CD4-positive, alpha-beta T cell treated with Interleukin-2 at 100 ng/mL for 4 hours (primary cell): ENCODE measurements around the gene EFCC1.
A peak's percentile ranks its signal among the peaks of the same experiment; 100 is the strongest.
"Not testable (repeated sequence)": the region's sequence is repeated elsewhere in the genome, so short reads cannot be mapped to it uniquely, and the experiment has no call there.

Source experiments
- DNase-seq: peaks from one replicate; pipeline ENCODE4 v3.0.0-alpha.2; 2020; ENCODE audit warnings: low spot score

The EFCC1 gene

DNA sequence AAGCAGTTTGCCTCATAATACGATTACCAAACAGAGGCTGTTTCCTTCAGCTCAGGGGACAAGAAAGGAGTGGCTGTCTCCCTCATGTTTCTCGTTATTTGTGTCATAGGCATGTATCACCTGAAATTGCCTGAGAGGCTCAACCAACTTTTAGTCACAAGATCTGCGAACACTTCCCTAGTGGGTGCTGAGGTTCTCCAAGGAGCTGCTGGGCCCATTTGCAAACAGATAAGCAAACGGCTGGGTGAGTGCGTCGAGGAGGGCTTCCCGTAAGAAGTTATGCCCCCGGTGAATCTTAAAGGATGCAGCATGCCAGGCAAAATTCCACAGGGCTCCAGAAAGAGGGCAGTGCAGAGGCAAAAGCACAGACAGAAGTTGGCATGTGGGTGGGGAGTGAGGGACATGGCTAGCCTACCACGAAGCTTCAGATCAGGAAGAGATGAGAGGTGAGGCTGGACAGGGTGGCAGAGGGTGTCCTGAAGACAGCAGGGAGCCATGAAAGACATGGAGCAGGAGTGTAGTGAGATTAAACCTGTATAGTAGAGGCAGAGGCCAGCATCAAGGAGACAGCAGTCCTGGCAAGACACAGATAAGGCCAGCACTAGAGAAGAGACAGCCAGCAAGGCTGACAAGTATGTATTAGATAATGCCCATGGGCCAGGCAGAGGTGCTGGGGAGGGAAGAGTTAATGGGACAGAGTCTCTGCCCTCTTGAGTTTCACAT, 55.5 kb downstream of the EFCC1 start:
- no peak for DNase-seq

DNA sequence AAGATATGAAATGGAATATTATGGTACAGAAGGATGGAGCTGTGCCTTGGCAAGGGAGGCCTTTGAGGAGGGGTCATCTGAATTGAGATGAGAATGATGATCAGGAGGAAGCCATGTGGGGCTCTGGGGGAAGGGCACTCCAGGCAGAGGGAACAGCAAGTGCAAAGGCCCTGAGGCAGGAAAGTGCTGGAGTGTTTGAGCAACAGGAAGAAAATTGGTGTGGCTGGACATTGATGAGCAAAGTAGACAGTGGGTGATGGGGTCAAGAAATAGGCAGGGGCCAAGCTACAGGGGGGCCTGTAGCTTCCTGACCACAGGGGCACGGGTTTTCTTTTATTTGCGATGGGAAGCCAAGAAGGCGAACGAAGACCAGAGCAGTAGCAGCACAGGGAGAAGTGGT, 56.1 kb downstream of the EFCC1 start:
- DNase-seq = no peak

DNA sequence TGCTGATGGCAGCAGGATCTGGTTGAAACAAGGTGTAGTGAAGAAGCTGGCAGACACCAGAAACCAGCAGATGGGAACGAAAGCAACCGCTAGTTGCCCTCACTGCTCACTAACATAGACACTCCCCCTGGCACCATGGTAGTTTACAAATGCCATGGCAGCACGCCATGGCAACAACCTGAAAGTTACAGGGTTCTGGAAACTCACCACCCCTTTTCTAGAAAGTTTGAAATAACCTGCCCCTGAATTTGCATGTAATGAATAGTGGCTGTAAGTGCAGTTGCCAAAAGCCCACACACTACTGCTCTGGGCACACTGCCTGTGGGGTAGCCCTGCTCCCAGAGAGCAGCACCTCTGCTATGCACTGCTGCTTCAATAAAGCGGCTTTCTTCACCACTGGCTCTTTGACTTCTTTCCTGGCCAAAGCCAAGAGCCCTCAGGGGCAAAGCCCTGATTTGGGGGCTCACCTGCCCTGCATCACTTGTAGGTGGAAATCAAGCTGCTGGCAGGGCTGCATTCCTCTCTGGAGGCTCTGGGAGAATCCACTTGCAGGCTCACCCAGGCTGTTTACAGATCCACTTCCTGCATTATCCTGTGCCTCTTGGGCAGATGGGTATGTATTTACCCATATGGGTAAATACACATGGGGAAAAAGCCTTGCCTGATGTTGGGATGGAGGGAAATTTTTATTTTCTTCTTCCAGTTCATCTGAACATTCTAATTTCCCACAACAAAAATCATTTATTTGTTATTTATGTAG, 57.5 kb downstream of the EFCC1 start:
- peak; percentile 23 for DNase-seq

DNA sequence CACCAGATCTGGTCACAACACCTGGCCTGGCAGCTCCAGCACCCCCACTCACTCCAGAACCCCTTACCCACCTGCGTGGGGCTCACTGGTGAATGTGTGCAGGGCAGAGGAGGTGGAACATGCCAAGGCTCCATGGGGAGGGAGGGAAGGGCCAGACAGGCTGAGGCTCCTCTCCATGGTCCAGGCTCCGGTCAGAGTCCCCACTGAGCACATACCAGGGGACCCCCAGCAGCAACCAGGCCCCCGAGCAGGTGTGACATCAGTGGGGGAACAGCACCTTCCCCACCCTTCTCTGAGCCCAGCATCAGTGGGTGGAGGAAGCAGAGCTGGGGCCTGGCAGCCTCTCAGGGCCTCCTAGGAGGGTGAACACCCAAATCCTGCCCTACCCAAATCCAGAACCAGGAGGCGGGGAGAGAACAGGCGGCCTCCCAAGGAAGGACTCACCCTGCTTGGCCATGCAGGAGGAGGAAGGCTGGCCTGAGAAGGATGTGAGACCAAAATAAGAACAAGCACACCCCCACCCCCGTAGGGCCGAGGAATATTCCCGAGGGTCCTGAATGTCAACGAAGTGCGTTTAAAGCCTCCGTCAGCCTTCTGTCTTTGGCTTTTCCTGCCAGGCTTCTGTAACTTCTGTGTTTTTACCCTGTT, 58.3 kb downstream of the EFCC1 start:
- DNase-seq = no peak

DNA sequence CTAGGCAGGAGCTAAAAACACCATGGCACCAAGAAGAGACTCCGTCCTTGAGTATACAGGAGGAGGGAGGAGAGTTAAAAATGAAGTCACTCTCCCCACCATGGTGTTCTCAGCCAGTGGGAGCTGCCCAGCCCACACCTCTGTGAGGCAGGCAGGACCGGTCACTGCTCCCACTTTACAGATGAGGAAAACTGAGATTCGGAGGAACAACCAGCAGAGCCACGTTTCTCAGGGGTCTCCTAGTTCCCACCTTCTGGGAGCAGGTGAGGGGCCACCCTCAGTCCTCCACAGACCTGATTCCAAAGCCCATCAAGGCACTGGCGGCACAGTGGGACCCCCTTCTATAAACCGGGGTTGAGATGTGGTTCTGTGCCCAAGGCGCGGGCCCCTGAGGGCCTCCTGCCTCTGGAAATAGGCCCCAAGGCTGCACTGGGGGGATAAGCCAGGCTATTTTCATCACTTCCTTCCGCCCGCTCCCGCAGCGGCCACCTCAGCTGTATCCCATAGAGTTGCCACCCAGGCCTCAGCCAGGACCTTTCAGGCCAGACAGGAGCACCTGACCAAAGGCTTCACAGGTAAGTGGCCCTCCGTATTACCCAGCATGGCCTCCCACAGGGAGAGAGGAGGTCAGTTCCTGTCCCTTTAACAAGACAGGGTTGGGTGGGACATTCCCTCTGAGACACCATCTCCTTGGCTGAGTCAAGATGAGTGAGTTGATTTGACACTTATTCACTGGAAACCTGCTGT, 59.3 kb downstream of the EFCC1 start, which contains the start of gene GP9:
Gene GP9, plus strand, starts transcription at position 504 of the 747 bp plus-strand sequence. CDS start 961 bp downstream, outside the sequence.
- no peak for DNase-seq

DNA sequence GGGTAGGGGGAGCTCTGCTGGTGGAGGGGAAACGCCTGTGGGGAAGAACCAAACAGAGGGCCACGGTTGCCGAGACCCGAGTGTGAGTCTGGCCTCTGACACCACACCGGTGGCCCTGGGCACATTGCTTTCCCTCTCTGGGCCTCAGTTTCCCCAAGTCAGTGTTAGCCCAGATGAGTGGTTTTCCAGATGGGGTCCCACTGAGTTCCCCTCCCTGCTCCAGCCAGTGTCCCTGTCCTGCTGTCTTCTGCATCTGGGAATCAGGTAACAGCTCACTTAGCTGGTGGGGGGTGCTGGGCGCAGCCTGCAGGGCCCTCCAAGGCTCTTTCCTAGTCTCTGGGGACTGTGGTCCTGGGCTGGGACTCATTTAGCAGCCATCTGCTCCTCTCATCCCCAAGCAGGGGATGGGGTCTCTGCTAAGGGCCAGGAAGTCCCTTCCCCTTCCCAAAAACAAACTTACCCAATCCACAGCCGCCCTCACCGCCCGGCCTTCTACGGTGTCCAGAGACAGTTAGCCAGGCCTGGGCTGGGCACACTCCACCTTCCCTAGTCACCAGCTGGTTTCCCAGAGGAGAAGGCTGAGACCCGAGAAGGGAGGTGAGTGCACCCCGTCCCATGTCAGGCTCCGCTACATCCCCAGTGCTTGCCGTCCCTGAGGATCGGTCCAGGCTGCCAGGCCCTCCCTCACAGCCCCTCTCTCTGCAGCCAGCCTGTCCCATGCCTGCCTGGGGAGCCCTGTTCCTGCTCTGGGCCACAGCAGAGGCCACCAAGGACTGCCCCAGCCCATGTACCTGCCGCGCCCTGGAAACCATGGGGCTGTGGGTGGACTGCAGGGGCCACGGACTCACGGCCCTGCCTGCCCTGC, 60.2 kb downstream of the EFCC1 start:
- DNase-seq = no peak

DNA sequence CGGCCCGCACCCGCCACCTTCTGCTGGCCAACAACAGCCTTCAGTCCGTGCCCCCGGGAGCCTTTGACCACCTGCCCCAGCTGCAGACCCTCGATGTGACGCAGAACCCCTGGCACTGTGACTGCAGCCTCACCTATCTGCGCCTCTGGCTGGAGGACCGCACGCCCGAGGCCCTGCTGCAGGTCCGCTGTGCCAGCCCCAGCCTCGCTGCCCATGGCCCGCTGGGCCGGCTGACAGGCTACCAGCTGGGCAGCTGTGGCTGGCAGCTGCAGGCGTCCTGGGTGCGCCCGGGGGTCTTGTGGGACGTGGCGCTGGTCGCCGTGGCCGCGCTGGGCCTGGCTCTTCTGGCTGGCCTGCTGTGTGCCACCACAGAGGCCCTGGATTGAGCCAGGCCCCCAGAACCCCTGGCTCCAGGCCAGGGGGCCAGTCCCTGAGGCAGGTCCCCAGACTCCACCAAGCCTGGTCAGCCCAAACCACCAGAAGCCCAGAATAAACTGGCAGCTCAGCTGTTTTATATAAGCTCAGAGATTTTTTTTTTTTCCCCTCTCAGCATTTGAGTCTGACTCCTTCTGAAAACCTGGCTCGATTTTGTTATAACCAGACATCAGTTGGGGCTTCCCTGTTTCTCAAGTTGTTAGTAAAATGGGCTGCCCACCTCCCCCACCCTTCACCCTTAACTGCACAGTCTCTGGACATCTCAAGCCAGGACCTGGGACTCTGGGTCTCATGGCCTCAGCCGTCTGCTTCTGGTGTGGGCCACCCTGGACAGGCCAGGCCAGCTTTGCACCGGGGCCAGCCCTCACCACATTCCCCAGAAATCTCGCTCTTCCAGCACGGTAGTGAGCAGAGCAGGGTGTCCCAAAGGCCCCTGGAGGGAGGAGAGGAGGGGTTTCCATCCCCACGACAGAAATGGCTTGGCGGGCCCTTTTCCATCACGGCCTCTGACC, 61.1 kb downstream of the EFCC1 start:
- no peak for DNase-seq

DNA sequence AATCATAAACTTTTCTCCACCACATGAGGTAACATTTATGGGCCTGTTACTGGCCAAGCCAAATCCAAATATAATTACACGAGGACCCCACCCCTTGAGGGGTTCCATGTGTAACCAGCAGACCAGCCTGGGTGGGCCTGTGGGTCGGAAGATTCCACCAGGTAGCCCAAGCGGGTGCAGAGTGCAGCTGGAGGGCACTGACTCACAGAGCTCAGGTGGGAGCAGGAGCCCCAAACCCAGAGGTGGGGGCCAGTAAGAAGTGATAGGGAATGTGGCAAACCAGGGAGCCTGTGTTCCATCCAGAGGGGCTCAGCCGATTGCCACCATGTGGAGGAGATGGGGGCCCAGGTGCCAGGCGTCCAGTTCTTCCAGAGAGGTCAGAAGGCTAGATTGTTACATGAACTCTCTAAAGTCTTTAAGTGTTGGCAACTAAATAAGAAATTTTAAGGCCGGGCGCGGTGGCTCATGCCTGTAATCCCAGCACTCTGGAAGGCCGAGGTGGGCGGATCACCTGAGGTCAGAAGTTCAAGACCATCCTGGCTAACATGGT, 62.1 kb downstream of the EFCC1 start:
- DNase-seq = no peak

DNA sequence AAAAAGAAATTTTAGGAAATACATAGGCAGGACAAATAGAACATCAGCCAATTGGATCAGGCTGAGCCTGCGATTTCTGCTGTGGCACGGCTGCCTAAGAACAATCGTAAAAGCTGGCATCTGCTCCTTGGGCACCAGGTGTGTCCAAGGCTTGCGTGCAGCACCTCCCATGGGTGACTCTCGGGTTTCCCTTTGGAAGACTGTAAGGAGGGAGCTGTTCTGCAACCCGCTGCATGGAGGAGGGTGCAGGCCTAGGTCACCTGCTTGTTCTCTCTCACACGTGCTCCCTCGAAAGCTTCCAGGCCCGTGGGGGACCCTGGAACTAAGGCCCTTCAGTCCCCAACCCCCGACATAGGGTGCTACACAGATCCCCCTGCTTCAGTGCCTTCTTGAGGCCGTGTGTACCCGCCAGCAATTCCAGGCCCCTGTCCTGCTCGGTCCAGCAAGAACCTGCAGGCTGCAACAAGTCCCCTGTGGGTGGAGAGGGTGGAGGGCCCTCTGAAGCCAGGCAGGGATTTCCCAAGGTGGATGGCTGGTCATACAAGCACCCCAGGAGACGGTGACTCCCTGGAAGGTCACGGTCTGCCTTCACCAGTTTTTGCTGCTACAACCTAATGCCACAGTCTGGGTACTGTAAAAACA, 62.9 kb downstream of the EFCC1 start:
- no peak for DNase-seq

DNA sequence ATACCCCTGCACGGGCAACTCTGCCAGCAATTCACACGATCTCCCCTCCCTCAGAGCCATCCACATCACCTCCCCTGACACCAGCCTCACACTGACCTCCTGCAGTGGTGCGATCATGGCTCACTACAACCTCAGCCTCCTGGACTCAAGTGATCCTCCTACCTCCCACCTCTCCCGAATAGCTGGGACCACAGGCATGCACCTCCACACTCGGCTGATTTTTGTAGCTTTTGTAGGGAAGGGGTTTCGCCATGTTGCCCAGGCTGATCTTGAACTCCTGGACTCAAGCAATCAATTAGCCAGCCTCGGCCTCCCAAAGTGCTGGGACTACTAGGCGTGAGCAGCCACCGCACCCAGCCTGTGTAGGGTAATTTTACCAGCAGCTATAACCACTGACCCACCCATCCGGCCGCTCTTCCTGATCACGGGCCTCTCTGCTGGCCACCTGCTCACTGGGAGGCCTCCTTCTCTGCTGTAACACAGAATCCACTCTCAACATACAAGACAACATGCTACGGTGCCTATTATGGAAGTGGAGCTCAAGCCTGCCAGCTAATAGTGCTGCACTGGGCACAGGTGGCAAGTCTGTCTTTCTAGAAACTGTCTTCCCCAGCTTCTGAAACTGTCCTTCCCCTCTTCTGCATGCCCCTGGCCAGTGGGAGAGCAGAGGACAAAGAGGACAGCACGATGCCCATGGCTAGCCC, 64.1 kb downstream of the EFCC1 start:
- no peak for DNase-seq

DNA sequence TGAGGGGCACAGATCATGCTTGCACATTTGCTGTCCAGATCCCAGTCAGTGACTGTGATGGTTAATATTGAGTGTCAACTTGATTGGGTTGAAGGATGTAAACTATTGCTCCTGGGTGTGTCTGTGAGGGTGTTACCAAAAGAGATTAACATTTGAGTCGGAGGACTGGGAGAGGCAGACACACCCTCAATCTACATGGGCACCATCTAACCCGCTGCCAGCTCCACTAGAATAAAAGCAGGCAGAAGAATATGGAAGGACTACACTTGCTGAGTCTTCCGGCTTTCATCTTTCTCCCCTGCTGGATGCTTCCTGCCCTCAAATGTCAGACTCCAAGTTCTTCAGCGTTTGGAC, 64.6 kb downstream of the EFCC1 start:
- DNase-seq = no peak

DNA sequence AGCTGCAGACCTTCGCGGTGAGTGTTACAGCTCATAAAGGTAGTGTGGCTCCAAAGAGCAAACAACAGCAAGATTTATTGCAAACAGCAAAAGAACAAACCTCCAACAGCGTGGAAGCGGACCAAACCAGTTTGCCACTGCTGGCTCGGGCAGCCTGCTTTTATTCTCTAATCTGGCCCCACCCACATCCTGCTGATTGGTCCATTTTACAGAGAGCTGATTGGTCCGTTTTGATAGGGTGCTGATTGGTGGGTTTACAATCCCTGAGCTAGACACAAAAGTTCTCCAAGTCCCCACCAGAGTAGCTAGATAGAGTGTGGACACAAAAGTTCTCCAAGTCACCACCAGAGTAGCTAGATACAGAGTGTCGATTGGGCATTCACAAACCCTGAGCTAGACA, 66.6 kb downstream of the EFCC1 start:
- peak; percentile 3 for DNase-seq

DNA sequence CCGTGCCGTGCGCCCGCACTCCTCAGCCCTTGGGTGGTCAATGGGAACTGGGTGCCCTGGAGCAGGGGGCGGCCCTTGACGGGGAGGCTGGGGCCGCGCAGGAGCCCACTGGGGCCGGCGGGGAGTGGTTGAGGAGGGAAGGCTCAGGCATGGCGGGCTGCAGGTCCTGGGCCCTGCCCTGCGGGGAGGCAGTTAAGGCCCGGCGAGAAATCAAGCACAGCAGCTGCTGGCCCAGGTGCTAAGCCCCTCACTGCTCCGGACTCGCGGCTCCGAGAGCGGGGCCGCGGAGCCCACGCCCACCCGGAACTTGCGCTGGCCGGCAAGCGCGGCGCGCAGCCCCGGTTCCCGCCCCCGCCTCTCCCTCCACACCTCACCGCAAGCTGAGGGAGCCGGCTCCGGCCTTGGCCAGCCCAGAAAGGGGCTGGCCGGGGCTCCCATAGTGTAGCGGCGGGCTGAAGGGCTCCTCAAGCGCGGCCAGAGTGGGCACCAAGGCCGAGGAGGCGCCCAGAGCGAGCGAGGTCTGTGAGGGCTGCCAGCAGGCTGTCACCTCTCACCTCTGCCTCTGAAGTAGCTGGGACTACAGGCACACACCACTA, 67.3 kb downstream of the EFCC1 start:
- DNase-seq = no peak

DNA sequence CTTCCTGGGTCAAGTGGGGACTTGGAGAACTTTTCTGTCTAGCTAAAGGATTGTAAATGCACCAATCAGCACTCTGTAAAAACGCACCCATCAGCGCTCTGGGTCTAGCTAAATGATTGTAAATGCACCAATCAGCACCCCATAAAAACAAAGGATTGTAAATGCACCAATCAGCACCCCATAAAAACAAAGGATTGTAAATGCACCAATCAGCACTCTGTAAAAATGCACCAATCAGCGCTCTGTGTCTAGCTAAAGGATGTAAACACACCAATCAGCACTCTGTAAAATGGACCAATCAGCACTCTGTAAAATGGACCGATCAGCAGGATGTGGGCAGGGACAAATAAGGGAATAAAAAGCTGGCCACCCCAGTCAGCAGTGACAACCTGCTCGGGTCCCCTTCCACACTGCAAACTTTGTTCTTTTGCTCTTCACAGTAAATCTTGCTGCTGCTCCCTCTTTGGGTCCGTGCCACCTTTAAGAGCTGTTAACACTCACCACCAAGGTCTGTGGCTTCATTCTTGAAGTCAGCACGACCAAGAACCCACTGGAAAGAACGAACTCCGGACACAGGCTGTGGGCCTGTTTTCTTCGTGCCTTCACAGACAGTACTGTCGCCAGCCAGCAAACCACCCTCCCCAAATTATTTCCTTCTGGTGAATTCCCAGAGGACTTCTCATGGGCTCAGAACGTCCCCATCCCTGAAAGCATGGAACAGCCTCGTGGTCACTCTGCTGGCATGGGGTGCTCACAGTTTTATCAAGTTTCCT, 68.4 kb downstream of the EFCC1 start:
- not testable (repeated sequence) for DNase-seq

DNA sequence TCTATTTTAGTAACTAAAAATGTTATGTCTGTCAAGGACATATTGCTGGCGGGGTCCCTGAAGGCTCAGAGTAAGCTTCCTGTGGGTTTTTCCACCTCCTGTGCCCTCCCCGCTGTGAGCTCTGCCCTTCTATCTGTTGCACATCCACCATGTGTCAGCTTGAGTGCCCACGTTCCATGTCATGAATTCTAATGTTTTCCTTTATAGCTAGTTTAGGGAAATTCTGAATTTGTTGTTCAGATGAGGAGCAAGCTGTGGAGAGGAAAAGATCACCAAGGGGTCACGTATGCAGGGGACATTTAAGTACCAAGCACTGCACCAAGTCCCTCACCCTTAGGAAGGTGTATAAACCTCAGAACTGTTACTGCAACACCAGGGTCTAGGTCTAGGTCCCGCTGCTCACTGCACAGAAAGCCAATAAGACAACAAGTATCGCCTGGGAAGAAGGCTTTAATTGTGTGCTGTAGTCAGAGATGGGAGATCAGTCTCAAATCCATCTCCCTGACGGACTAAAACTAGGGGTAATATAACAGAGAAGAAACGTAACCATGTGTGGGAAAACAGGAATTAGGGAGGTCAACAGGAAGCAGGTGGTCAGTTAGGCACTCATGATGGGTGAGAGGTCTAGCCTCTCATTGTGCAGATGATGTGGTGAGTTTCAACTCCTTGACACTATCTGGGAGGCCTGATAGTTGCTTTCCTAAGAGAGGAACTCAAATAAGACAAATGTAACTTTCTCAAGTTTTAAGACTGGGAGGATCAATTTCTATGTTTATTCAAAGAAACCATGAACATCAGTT, 69.2 kb downstream of the EFCC1 start:
- DNase-seq = no peak

DNA sequence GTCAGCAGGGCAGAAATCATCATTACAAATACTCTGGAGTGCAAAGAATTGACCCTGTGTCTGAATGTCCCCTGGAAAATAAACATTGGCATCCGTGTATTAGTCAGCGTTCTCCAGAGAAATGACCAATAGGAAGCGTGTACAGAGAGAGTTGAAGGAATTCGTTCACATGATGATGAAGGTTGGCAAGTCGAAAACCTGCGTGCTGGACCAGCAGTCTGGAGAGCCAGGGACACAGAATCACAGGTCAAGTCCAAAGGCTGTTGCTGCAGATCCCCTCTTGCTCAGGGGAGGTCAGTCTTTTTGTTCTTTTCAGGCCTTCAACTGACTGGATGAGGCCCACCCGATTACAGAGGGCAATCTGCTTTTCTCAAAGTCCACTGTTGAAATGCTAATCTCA, 76.1 kb downstream of the EFCC1 start:
- DNase-seq = no peak

DNA sequence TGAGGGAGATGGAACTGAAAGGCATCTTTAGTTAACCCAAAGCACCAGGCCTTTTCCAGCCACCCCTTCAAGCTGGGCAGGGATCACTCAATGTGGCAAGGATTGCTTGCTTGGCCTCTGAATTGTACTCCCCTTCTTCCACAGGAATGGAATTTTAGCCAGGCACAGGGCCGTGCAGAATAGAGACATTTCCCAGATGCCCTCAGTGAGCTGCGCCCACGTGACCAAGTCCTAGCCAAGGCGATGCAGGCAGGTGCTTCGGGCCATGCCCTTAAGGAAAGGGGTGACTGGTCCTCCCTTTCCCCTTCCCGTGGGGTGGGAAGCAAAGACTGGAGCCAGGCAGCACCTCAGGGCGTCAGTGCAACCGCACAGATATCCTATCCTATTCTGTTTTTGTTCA, 77.4 kb downstream of the EFCC1 start:
- no peak for DNase-seq
